Esophagus squamous epithelium (tissue), 4 donors: ENCODE data around the gene PTPN14.

Experiments used
- POLR2A ChIP-seq, 4 donors: fragments of 450-650 bp; IDR thresholded peaks; one replicate each; pipeline ENCODE4 v1.6.1; 2017; ENCODE audit warnings: antibody characterized with exemption in 4 of 4, mild to moderate bottlenecking in 4 of 4, moderate library complexity in 3 of 4
- TF ChIP-seq, protein P1 (sequence below), 6 experiments: fragments of 450-650 bp in 4 of 6; fragments of 200-600 bp in 2 of 6; sonication (generic) in 2 of 6; IDR thresholded peaks; one replicate each; pipeline ENCODE4 v1.5.1; 2016 to 2019; ENCODE audit warnings: antibody characterized with exemption in 6 of 6, mild to moderate bottlenecking in 4 of 6, moderate library complexity in 4 of 6

DNA sequence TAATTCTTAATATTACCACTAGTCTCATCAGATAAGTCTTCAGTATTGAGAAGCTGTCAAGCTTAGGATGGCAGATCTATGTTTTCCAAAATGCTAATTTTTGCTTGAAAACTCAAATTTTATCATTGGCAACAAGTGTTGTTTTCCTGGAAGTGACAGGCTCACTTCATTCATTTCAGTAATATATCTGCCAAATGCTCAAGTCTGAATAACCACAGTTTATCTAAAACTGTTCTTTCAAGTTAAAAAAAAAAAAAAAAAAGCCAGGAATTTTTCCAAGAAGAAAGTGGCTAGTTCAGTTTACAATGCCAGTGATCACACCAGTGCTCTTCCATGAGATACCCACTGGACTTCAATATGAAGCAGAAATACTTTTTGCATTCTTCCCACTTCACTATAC is 249.9 kb downstream of the PTPN14 start:
- TF ChIP-seq, protein P1, sequence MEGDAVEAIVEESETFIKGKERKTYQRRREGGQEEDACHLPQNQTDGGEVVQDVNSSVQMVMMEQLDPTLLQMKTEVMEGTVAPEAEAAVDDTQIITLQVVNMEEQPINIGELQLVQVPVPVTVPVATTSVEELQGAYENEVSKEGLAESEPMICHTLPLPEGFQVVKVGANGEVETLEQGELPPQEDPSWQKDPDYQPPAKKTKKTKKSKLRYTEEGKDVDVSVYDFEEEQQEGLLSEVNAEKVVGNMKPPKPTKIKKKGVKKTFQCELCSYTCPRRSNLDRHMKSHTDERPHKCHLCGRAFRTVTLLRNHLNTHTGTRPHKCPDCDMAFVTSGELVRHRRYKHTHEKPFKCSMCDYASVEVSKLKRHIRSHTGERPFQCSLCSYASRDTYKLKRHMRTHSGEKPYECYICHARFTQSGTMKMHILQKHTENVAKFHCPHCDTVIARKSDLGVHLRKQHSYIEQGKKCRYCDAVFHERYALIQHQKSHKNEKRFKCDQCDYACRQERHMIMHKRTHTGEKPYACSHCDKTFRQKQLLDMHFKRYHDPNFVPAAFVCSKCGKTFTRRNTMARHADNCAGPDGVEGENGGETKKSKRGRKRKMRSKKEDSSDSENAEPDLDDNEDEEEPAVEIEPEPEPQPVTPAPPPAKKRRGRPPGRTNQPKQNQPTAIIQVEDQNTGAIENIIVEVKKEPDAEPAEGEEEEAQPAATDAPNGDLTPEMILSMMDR (IDR thresholded peaks at IDR 0.05), result no peak
- TF ChIP-seq POLR2A (IDR thresholded peaks at IDR 0.05), result no peak
